ENCODE data around the gene ZNF688. TPM values are rescaled to one million over a fixed set of nuclear protein-coding genes. Genes with fewer than 3 reads are reported as not detected.

The ZNF688 gene
- total RNA-seq, 1 donor from 2014 or later, result 3.6 TPM

- peaks cover 30% of the 10 kb centered on the region for H3K36me3 Mint-ChIP-seq
- no peaks in the 10 kb centered on the region for H3K27me3 Mint-ChIP-seq (ENCODE audit: insufficient read depth, low read depth)
- H3K9me3 Mint-ChIP-seq, result peaks cover 4% of the 10 kb centered on the region
- Histone ChIP-seq H3K27ac (no peak overlapping the region), H3F3A (ENCODE audit: low read depth) (peaks cover 13% of the 10 kb centered on the region), H4K20me1 (ENCODE audit: low read depth) (no peaks in the 10 kb centered on the region), H3K4me2 (no peak overlapping the region), H3K36me3 (no peaks in the 10 kb centered on the region), H2AFZ (replicated peaks) (no peak overlapping the region), H3K27me3 (no peaks in the 10 kb centered on the region), H3K4me1 (no peaks in the 10 kb centered on the region), H3K9me3 (ENCODE audit: low read depth) (no peaks in the 10 kb centered on the region), H3K9ac (no peak overlapping the region), H3K4me3 (no peak overlapping the region), H3K79me2 (ENCODE audit: low read depth) (peaks cover 26% of the 10 kb centered on the region)
- DNase-seq (ENCODE audit: low spot score), result no peak
- H3K27ac Mint-ChIP-seq, result no peak overlapping the region
- no peak overlapping the region for H3K4me3 Mint-ChIP-seq
- no peak for TF ChIP-seq EZH2phosphoT487 (IDR thresholded peaks at IDR 0.05)
- H3K4me1 Mint-ChIP-seq, result no peaks in the 10 kb centered on the region
Observed at GRCh38 chr16:30604316-30604947, 32.9 kb upstream of the ZNF688 start.

GRCh38 chr16:30603945-30604315 lies 32.4 kb upstream of the ZNF688 start:
- Histone ChIP-seq H3K9ac (no peak overlapping the region), H3K4me1 (no peaks in the 10 kb centered on the region), H3K36me3 (no peaks in the 10 kb centered on the region), H3F3A (ENCODE audit: low read depth) (peaks cover 13% of the 10 kb centered on the region), H3K4me3 (no peak overlapping the region), H4K20me1 (ENCODE audit: low read depth) (no peaks in the 10 kb centered on the region), H3K27me3 (no peaks in the 10 kb centered on the region), H2AFZ (replicated peaks) (no peak overlapping the region), H3K27ac (no peak overlapping the region), H3K9me3 (ENCODE audit: low read depth) (no peaks in the 10 kb centered on the region), H3K4me2 (no peak overlapping the region), H3K79me2 (ENCODE audit: low read depth) (peaks cover 21% of the 10 kb centered on the region)
- no peak overlapping the region for H3K4me3 Mint-ChIP-seq
- DNase-seq (ENCODE audit: low spot score), result no peak
- H3K9me3 Mint-ChIP-seq, result peaks cover 4% of the 10 kb centered on the region
- no peak overlapping the region for H3K27ac Mint-ChIP-seq
- H3K27me3 Mint-ChIP-seq (ENCODE audit: insufficient read depth, low read depth), result no peaks in the 10 kb centered on the region
- TF ChIP-seq CTCF (IDR thresholded peaks at IDR 0.05), result no peak
- TF ChIP-seq EZH2 (IDR thresholded peaks at IDR 0.05), result no peak
- no peak for TF ChIP-seq EZH2phosphoT487 (IDR thresholded peaks at IDR 0.05)
- no peaks in the 10 kb centered on the region for H3K4me1 Mint-ChIP-seq
- H3K36me3 Mint-ChIP-seq, result peaks cover 30% of the 10 kb centered on the region

GRCh38 chr16:30602616-30603277 lies 31.2 kb upstream of the ZNF688 start:
- Mint-ChIP-seq H3K9me3 (peaks cover 4% of the 10 kb centered on the region), H3K27ac (no peak overlapping the region), H3K36me3 (peaks cover 29% of the 10 kb centered on the region), H3K27me3 (ENCODE audit: insufficient read depth, low read depth) (no peaks in the 10 kb centered on the region), H3K4me3 (no peak overlapping the region), H3K4me1 (no peaks in the 10 kb centered on the region)
- Histone ChIP-seq H4K20me1 (ENCODE audit: low read depth) (no peaks in the 10 kb centered on the region), H3K4me1 (no peaks in the 10 kb centered on the region), H3K9ac (no peak overlapping the region), H3K4me2 (no peak overlapping the region), H2AFZ (replicated peaks) (no peak overlapping the region), H3K4me3 (no peak overlapping the region), H3K9me3 (ENCODE audit: low read depth) (no peaks in the 10 kb centered on the region), H3K79me2 (ENCODE audit: low read depth) (peaks cover 10% of the 10 kb centered on the region), H3K27me3 (no peaks in the 10 kb centered on the region), H3F3A (ENCODE audit: low read depth) (peaks cover 13% of the 10 kb centered on the region), H3K36me3 (no peaks in the 10 kb centered on the region), H3K27ac (no peak overlapping the region)
- DNase-seq (ENCODE audit: low spot score), result no peak
- TF ChIP-seq EZH2phosphoT487 (IDR thresholded peaks at IDR 0.05), result no peak
- no peak for TF ChIP-seq EZH2 (IDR thresholded peaks at IDR 0.05)
- TF ChIP-seq CTCF (IDR thresholded peaks at IDR 0.05), result no peak

- Histone ChIP-seq H3K36me3 (no peaks in the 10 kb centered on the region), H3K79me2 (ENCODE audit: low read depth) (peaks cover 8% of the 10 kb centered on the region), H3K4me1 (no peaks in the 10 kb centered on the region), H3K4me2 (no peak overlapping the region), H3K4me3 (no peak overlapping the region), H4K20me1 (ENCODE audit: low read depth) (no peaks in the 10 kb centered on the region), H3K27ac (no peak overlapping the region), H2AFZ (replicated peaks) (no peak overlapping the region), H3F3A (ENCODE audit: low read depth) (peaks cover 13% of the 10 kb centered on the region), H3K27me3 (no peaks in the 10 kb centered on the region), H3K9ac (no peak overlapping the region), H3K9me3 (ENCODE audit: low read depth) (no peaks in the 10 kb centered on the region)
- H3K27me3 Mint-ChIP-seq (ENCODE audit: insufficient read depth, low read depth), result no peaks in the 10 kb centered on the region
- H3K4me3 Mint-ChIP-seq, result no peak overlapping the region
- H3K4me1 Mint-ChIP-seq, result no peaks in the 10 kb centered on the region
- DNase-seq (ENCODE audit: low spot score), result no peak
- no peak overlapping the region for H3K27ac Mint-ChIP-seq
- no peak for TF ChIP-seq EZH2 (IDR thresholded peaks at IDR 0.05)
- no peak for TF ChIP-seq CTCF (IDR thresholded peaks at IDR 0.05)
- TF ChIP-seq EZH2phosphoT487 (IDR thresholded peaks at IDR 0.05), result no peak
- peaks cover 28% of the 10 kb centered on the region for H3K36me3 Mint-ChIP-seq
- H3K9me3 Mint-ChIP-seq, result peaks cover 4% of the 10 kb centered on the region
Observed at GRCh38 chr16:30601966-30602365, 30.5 kb upstream of the ZNF688 start.
